ENCODE data around the gene PILRA.
"Not testable (repeated sequence)": the region's sequence is repeated elsewhere in the genome, so short reads cannot be mapped to it uniquely, and the experiment has no call there.

The PILRA gene

DNA sequence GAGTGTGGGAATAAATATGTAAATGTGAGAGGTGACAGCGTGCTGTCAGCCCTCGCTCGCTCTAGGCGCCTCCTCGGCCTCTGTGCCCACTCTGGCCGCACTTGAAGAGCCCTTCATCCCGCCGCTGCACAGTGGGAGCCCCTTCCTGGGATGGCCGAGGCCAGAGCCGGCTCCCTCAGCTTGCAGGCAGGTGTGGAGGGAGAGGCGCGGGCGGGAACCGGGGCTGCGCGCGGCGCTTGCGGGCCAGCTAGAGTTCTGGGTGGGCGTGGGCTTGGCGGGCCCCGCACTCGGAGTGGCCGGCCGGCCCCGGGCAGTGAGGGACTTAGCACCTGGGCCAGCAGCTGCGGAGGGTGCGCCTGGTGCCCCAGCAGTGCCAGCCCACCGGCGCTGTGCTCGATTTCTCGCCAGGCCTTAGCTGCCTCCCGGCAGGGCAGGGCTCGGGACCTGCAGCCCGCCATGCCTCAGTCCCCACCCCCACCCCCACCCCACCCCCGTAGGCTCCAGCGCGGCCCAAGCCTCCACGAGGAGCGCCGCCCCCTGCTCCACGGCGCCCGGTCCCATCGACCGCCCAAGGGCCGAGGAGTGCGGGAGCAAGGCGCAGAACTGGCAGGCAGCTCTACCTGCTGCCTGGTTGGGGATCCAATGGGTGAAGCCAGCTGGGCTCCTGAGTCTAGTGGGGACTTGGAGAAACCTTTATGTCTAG lies 8.4 kb downstream of the PILRA start:
- not testable (repeated sequence) for DNase-seq

DNA sequence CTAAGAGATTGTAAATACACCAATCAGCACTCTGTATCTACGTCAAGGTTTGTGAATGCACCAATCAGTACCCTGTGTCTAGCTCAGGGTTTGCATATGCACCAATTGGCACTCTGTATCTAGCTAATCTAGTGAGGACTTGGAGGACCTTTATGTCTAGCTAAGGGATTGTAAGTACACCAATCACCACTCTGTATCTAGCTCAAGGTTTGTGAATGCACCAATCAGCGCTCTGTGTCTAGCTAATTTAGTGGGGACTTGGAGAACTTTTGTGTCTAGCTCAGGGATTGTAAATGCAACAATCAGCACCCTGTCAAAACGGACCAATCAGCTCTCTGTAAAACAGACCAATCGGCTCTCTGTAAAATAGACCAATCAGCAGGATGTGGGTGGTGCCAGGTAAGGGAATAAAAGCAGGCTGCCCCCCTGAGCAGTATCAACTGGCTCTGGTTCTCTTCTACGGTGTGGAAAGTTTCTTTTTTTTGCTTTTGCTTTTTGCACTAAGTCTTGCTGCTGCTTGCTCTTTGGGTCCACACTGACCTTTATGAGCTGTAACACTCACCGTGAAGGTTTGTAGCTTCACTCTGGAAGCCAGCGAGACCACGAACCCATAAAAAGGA lies 9.1 kb downstream of the PILRA start:
- not testable (repeated sequence) for DNase-seq

DNA sequence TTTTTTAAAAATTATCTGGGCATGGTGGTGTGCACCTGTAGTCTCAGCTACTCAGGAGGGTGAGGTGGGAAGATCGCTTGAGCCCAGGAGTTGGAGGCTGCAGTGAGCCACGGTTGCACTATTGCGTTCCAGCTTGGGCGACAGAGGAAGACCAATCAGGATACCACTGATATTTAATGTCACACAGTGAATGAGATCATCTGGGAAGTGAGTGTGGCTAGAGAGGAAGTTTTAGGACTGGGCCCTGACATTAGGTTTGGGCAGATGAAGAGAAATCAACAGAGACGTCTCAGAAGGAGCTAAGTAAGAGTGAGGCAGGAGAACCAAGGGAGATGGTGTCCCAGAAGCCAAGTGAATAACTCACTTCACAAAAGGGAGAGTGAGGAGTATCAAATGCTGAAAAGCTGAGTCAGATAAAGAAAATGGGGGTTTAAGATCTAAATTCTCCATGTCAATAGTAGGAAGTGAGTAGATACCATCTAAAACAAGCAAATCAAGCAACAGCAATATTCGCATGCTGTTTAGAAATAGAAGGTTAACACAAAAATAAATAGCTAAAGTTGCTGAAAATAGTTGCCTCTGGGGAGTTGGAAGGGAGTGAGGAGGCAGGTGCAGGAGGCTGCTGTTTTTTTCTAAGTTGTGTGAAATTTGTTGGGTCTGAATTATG lies 11.5 kb downstream of the PILRA start:
- no peak for DNase-seq

DNA sequence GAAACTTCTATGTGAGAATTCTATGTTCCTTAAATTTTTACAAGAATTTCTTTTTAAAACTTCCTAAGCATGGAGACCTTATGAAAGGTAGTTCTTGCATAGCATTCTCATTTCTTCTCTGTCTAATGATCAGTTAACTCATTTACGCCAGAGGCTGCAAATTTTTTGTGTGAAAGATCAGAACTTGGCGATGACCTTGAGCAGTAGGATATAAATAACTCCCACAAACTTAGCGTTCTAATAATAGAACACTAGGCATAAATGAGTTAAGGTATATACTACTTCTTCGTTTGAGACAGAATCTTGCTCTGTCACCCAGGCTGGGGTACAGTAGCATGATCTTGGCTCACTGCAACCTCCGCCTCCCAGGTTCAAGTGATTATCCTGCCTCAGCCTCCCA lies 13.7 kb downstream of the PILRA start:
- DNase-seq = no peak

DNA sequence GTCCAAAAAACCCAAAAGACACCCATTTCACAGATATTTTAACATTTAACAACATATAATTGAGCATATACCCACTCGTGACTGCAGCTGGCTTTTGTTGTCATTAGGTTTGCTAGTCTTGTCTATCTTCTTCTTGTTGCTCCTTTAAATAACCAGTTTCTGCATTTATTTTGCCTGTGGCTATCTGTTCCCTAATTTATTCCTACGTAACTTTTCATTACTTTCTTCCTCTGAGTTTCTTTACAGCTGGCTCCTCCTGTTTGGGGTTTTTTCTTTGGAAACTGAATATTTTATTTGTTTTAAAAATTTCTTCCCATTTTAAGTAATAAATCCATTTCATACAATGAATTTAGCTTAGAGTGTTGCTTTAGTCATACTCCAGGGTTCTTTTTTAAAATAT lies 14.4 kb downstream of the PILRA start:
- DNase-seq = no peak

DNA sequence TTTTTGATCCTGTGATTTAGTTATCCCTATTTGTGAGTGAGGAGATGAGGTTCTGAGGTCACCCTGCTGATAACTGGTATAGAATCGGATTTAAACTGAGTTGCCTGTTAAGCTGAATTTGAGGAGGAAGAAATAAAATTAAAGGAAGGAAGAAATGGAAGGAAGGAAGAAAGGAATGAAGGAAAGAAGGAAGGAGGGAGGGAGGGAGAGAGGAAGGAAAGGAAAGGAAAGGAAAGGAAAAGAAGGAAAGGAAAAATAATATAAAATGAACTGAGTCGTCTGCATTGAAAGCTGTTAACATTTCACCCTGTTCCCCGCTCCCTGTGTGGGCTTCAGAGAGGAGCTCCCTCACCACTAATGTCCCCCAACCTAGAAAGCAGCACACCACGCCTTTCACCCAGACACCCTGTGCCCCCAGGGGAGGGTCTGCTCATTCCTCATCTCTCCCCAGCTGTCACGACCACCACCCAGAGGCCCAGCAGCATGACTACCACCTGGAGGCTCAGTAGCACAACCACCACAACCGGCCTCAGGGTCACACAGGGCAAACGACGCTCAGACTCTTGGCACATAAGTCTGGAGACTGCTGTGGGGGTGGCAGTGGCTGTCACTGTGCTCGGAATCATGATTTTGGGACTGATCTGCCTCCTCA lies 16.3 kb downstream of the PILRA start:
- no peak for DNase-seq

DNA sequence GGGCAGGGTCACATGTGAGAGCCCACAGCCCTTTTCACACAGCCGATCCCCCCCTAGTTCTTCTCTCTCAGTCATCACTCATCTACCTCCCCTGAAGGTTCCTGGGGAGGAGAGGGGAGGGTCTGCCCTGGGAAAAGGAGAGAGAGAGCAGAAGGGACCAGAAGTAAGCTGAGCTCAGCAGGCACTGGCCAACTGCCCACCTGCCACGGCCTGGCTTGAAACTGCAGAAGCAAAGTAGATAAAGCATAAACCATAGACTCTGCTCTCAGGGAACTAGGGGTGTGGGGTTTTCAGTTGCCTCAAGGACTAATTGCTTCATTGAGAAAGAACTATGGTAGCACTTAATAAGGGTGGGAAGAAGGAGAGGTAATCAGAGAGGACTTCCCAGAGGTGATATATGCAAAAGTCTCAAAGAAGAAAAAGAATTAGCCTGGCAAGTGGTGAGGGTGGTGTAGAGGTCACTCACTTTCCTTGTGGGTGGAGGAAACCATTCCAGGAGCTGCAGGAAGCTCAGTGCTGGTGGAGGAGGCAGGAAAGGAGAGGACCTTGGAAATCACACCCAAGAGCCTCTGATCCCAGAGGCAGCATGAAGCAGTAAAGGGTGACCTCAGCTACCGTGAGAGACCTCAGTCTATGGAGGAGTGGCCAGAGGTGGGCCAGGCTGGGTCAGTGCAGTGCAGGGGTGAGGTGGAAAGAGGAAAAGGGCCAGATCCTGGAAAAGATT lies 17.2 kb downstream of the PILRA start:
- no peak for DNase-seq

DNA sequence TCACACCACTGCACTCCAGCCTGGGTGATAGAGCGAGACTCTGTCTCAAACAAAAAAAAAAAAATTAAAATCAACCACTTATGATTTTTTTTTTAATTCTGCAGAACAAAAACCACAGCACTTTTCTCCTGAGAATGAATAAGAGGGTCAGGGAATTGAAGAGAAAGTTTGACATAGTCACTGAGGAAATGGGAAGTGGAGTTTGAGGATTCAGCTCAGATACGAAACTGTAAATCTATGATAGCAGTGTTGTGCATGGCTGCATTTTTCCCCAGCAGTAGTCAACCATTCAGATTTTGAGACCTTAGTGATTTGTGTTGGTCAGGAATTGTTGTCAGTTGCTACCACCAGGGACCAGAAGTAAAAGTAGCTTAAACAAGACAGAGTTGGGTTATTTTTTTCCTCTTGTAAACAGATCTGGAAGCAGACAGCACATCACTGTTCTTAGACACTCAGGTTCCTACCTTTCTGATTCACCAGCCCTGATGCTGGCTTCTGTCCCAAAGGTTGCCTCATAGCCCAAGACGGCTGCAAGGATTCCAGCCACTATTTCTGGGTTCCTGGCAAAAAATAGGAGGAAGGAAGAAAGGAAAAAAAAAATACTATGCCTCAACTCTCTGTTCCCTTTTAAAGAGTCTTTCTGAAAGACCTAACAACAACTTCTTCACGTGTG lies 20.1 kb downstream of the PILRA start:
- no peak for DNase-seq

DNA sequence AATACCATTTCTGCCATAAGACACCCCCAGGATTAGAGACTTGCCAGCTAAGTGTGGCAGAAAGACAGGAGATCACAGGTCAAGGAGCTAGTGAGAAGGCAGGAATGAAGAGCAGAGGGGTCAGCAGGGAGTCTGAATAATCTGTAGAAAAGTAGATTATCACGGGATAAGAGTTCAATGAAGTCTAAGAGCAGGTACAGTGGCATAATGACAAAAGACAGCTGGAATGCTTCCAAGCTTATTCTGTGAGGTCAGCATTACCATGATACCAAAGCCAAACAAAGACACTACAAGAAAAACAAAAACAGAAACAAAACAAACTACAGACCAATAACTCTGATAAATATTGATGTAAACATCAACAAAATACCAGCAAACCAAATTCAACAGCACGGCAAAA lies 20.8 kb downstream of the PILRA start:
- DNase-seq = no peak

DNA sequence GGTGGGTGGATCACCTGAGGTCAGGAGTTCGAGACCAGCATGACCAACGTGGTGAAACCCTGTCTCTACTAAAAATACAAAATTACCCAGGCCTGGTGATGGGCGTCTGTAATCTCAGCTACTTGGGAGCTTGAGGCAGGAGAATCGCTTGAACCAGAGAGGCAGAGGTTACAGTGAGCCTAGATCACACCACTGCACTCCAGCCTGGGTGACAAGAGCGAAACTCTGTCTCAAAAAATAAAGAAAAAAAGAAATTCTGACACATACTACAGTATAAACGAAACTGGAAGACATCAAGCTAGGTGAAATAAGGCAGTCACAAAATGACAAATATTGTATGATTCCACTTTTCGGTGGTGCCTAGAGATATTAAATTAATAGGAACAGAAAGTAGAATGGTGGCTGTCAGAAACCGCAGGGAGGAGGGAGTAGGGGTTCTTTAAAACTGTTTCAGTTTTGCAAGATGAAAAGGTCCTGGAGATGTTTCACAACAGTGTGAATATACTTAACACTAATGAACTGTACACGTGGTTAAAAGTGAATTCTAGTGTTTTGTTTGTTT lies 23.2 kb downstream of the PILRA start:
- peak; percentile 72 for DNase-seq

DNA sequence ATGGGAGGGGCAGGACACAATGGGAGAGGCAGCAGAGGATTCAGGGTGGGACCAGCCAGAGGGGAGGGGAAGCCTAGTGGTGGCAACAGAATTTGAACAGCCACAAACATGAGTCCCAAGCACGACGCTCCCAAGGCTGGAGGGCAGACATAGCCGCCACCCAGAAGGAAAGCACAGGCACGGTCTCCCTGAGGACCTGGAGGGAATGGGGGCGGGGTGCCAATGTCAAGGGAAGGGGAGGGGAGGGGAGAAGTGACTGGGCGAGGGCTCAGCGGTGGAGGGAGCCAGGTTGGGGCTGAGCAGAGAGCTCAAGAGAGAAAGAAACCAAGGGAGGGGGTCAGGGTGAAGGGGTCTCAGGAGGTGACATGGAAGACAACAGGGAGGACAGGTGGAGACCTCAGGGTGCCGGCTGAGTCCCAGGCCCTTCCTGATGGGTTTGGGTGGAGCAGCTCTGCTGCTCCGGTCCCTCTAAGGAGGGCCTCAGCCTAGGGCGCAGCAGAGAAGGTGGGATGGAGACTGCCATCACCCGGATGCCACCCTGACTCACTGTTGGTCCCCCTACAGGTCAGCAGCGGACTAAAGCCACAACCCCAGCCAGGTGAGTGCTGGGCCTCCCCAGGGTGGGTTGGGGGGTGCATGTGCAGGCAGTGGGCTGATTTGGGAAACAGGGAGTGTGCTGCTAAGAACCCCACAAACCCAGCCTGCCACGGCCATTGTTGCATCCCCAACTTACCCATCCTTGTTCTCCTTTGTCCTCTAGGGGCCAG lies 24.2 kb downstream of the PILRA start:
- no peak for DNase-seq

DNA sequence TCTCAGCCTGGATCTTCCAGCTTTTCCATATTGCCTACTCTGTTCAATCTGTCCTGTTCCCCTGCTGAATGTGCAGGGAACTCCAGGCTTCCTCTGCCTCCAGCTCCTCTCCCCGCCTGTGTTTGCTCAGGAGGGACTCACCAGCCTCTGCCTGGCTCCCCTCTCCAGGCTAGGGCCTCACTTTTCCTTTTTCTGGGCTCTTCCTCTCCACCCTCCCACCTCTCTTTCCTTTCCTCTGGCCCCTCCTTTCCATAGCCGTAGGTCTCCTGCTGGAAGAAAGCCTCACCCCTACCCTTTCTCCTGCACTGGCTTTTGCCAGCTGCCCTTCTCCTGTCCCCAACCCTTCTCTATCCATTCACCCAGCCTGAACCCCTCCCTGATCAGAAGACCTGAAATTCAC lies 25.0 kb downstream of the PILRA start:
- no peak for DNase-seq

DNA sequence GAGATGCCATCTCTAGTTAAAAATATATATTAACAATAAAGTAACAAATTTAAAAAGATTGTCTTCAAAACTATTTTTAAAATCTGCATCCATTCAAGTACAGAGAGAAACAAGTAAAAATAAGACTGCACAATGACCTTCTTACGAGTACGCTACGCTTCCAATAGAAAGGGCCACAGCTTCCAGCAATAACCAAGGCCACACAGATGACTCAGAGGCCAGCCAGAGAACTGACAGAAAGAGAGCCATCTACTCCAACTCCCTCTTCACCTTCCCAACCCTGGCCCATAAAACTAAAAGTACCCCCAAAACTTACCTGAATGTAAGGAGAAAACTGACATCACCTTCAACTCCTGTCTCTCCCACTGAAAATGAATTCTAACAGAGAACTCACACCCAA lies 26.8 kb downstream of the PILRA start:
- DNase-seq = no peak

DNA sequence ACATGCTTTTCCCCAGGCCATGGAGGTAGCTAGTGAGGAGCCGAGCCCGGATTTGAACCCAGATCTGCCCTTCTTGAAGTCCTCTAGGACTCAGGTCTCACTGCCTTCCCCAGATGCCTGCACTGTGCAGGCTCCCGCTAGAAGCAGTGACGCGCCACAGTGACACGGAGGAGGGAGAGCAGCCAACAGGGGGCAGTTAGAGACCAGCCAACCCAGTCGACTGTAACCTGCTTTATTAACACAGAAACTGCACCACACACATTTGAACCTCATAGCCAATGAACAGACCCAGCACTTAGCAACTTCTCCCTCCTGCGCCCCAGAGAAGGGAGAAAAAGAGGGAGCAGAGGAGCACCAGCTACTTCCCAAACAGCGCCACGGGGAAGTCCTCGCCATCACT lies 27.4 kb downstream of the PILRA start:
- DNase-seq = peak; percentile 11

DNA sequence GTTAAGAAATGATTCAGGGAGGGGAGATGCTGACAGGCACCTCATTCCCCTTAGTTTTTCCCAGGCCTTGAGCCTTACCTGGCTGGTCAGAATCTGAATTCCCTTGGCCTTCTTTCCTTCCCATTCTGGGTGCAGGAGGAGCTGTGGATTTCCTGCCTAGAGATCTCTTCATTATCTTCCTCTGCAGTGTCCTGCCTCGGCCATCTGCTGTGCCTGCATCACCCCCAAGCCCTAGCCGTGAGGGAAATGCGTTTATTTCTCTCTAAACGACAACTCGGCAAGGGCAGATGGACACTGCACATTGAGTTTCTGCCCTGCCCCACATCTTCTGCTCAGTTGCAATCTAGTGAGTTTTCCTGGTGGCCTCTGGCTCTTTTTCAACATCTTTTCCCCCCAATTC lies 28.5 kb downstream of the PILRA start:
- DNase-seq = no peak

DNA sequence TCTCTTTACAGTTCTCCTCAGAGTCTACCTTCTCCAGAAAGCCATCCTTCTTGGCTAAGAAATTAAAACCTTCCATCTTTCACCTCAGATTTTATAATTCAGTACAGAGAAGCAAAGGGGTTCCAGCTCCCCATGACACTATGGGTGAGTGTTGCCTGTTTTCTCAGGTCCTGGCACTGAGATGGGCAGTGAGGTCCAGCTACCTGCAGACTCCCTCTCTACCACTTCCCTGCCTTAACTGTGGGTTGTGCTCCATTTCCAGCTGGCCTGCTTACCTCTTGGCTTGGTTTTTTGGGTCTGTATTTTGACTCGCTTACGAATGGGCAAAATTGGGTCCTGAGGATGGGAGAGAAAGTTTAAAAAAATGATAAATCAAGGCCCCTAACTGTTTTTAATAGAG lies 29.0 kb downstream of the PILRA start:
- DNase-seq = no peak

DNA sequence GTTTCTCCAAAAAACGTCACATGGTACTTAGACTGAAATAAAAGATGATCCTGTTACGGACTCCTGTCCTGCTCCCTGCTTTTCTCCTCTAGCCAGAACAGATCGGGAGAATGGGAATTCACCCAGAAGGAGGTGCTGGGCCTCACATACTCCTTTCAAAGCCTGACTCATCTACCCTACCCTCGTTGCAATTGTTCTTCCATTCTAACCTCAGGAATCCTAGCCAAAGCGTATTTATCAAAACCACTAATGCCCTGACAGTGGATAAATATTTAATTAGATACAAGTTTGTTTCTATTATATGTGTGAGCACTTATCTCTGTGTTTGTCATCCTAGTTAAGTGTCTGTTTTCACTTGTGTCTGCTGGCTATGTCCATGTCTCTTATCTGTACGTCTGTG lies 33.5 kb downstream of the PILRA start:
- DNase-seq = no peak

DNA sequence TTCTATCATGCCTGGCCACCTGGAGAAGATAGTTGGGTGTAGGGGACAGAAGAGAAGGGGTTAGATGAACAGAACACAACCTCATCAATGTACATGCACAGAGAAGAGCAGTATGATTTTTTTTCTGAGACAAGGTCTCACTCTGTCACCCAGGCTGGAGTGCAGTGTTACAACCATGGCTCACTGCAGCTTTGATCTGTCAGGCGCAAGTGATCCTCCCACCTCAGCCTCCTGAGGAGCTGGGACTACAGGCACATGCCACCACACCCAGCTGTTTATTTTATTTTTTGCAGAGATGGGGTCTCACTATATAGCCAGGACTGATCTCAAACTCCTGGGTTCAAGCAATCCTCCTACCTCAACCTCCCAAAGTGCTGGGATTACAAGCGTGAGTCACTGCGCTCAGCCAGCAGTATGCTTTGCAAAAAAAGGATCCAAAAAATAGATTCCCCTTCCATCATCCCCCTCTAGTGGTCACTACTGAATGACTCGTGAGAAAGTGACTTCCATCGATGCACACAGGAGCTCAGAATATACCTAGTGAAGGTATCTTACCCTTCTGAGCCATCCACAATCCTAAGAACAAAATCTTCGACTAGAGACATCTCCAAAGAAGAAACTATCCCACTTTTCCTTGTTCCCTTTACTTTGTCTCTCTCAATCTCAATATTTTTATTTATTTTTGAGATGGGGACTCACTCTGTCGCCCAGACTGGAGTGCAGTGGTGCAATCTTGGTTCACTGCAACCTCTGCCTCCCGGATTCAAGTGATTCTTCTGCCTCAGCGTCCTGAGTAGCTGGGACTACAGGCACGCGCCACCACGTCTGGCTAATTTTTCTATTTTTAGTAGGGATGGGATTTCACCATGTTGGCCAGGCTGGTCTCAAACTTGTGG lies 34.2 kb downstream of the PILRA start:
- peak; percentile 62 for DNase-seq

DNA sequence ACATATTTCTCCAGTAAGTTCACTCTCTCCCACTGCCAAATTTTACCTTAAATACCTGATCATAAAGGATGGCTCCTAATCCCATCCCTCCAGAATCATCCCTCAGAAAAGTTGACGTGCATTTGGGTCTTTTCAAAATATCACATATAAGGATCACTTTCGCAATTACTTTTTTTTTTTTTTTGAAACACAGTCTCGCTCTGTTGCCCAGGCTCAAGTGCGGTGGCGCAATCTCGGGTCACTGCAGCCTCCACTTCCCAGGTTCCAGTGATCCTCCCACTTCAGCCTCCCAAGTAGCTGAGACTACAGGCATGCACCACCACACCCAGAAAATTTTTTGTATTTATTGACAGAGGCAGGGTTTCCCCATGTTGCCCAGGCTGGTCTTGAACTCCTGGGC lies 37.8 kb downstream of the PILRA start:
- no peak for DNase-seq

DNA sequence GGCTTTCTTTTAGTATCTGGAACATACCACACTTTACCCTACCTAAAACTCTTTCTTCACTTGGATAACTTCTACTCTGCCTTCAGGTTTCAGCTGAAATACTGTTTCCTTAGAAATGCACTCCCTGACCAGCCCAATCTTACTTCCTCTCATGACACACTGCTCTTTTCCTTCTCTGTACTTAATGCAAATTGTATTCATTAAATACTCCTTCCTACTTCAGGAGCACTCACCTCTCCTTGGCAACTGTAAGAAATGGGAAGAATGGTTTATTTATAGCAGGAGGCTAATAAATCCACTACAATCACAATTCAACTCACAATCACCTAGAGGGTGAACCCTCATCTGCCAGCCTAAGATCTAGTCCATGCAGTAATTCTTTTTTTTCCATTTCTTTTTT lies 40.1 kb downstream of the PILRA start:
- DNase-seq = no peak

Measured in stimulated activated CD4-positive, alpha-beta T cell treated with anti-CD3 and anti-CD28 coated beads, Interleukin-4, amount 100 ng/mL, for 24 hours (primary cell).